LNCaP clone FGC (cell line): ENCODE measurements around the gene CBX8.

Source experiments
- DNase-seq: peaks from one replicate; pipeline ENCODE4 v3.0.0-alpha.2; 2011; ENCODE audit warnings: low read depth
- H3K4me3 ChIP-seq: 2 replicates; pipeline ENCODE4 v1.5.1; 2011; ENCODE audit warnings: mild to moderate bottlenecking, low read depth, low read length, control low read depth
- TF ChIP-seq, protein P1 (sequence below): IDR thresholded peaks from 2 replicates; pipeline ENCODE4 v1.5.1; 2012; ENCODE audit warnings: mild to moderate bottlenecking; ENCODE audit not compliant: control insufficient read depth, insufficient read depth; ENCODE audit errors: extremely low read depth

CBX8 gene

DNA sequence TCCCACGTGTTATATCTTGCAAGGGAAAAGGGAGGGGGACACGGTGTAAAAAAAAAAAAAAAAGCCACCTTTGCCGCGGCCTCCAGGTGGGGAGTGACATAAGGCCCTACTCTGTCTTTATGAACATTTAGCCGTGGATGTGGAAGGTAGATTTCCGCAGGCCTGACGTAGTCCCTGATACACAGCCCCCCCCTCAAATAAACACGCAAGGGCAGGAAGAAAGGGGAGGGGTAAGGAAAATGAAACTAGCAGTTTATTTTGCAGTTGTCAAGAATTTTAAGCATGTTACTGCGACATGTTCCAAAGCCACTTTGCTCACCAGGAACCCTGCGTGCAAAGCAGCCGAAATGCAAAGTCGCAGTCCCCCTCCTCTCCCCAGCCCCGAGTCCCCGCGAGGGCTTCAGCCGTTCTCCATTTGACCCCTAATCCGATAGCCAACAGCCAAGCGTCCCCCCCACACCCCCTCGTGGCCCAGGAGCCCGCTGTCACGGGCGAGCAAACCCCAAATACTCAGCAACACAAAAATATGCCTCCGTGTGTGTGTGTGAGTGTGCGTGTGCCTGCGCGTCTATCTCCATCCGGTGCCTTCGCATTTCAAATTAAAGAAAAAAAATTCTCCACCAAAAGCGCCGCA, 41.1 kb upstream of the CBX8 start:
- TF ChIP-seq, protein P1, sequence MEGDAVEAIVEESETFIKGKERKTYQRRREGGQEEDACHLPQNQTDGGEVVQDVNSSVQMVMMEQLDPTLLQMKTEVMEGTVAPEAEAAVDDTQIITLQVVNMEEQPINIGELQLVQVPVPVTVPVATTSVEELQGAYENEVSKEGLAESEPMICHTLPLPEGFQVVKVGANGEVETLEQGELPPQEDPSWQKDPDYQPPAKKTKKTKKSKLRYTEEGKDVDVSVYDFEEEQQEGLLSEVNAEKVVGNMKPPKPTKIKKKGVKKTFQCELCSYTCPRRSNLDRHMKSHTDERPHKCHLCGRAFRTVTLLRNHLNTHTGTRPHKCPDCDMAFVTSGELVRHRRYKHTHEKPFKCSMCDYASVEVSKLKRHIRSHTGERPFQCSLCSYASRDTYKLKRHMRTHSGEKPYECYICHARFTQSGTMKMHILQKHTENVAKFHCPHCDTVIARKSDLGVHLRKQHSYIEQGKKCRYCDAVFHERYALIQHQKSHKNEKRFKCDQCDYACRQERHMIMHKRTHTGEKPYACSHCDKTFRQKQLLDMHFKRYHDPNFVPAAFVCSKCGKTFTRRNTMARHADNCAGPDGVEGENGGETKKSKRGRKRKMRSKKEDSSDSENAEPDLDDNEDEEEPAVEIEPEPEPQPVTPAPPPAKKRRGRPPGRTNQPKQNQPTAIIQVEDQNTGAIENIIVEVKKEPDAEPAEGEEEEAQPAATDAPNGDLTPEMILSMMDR = no peak
- DNase-seq = no peak
- peak overlapping the region; percentile 94 for H3K4me3 ChIP-seq

DNA sequence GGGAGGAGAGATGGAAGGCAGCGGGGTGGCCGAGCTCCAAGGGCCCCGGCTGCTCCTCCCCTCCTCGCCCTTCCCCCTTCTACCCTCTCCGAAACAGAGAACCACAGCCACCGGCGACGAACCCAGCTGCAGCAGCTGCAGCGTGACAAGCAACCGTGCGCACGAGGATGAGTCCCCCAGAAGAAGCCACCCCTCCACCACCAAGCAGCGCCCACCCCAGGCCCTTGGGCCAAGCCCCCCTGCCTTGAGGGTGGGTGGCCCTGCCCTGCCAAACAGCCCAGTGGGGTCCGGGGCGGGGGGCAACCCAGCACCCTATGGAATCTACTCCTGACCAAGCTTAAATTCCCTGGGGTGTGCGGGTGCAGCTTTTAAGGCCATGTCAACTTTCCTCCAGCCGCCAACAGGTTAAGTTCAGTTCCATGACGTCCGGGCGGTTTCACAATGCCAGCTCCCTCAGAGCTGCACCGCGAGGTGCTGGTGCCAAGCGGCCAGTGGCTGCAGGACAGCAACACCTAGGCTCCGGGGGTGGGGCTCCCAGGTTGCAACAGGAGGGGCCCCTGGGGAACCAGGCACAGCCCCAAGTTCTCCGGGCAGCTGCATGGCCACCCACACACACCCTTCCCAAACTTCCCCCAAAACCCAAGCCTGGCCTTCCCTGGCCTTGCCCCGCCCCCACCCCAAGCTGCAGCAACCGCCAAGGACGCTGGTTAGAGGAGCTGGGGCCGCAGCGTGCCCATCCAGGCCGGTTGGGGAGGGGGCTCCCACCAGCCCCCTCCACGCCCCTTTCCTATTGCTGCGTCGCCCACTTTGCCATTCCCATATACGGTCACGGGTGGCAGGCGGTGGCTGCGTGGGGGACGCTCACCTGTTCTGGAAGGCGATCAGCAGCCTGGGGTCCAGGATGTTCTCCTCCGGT, 40.4 kb upstream of the CBX8 start:
- DNase-seq = peak; percentile 84
- TF ChIP-seq, protein P1 = 0 out of 2 replicates have a peak, but pooled peaks have one; percentile 7
- H3K4me3 ChIP-seq = peak overlapping the region; percentile 94

DNA sequence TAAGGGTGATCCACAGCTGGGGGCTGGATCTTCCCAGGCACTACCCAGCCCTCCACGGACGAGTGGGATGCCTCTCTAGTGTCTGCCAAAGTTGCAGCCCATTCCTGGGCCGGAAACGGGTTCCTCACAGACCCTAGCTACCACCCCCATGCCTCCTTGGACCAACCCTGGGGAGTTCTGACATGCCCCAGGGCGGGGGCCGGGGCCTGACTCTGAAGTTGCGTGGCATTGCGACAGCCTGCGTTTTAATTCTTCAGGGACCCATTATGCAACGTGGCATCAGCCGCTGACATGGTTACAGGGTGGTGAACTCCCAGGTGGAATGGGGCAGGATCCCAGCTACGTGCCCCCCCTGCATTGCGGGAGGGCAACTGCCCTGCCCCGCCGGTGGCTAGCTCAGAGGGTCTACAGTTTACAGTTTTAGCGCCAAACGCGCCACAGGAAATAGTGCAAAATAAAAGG, 39.7 kb upstream of the CBX8 start:
- DNase-seq = no peak
- H3K4me3 ChIP-seq = peak overlapping the region; percentile 94
- TF ChIP-seq, protein P1 = no peak

DNA sequence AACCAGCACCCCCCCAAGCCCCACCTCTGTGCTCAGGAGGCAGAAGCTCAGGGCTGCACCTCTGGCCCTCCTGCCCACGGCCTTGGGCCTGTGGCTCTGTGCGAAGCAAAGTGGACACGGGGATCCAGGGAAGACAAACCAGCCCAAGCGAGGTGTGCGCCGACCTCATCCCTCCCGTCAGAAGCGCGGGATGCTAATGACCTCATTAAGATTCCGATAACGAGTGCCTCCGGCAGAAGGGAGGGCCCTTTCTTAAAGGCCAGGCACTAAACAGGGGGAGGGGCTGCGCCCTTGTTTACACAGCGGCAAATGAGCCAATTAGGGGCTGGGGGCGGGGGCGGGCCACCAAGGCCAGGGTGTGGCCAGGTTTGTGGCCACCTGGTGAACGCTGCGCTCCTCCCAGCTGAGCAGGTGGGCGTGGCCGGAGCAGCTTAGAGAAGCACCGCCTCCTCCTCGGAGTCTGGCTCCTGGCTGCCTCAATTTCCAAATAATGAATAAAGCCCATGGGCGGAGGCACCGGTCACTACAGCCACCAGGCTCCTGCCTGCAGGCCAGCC, 39.2 kb upstream of the CBX8 start:
- peak overlapping the region; percentile 94 for H3K4me3 ChIP-seq
- TF ChIP-seq, protein P1 = no peak
- peak; percentile 97 for DNase-seq

DNA sequence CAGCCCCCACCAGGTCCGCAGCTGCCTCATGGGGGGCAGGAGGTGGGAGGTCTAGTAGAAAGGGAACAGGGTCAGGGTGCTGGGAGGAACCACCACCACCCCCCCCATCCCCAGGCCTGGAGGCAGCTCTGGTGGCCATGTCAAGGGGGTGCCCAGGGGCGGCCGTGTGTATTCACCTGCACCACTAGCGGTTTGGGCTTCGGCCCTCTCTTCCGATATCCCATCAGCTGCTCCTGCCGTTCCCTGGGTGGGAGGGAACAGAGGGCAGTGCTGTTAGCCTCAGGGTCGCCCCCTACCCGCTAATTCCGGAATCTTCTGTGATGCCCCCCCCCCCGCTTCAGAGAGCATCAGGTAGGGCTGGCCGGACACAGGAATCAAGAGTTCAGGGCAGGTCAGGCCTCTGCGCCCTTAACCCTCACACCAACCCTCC, 38.6 kb upstream of the CBX8 start:
- DNase-seq = no peak
- peak overlapping the region; percentile 94 for H3K4me3 ChIP-seq
- TF ChIP-seq, protein P1 = peak; percentile 40

DNA sequence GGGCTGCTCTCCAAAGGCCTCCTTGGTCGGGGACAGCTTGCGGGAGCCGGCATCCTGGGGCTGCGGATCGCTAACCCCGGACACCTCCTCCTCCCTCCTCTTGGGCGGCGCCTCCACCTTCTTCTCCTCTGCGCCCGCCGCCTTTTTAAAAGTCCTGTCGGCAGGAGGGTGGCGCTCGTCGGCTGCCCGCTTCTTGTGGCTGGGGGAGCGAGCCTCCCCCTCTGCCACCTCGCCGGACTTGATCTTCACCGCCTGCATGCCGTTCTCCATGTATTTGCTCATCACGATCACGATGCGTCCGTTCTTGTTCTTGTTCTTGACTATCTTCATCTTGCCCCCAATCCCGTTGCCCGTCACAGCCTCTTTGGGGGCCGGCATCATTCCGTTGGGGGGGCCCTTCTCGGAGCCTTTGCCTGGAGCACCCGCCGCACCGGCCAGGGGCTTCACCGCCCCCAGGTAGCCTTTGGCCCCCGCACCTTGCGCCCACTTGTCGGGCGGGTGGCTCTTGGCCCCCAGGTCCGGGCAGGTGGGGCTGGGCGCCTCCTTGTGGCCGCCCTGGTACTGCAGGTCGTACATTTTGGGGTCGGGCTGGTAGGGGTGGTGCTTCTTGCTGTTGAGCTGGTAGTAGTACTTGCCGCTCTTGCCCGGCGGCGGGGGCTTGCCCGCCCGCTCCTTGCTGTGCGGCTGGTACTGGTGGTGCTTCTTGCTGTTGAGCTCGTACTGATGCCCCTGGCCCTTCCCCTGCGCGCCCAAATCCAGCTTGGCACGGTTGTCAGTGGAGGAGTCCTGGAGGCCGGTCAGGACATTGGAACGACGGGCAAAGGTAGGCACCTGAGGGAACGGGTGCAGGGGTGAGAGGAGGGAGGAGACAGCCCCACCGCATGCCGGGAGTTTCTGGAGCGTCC, 37.9 kb upstream of the CBX8 start:
- H3K4me3 ChIP-seq = peak overlapping the region; percentile 94
- DNase-seq = no peak
- TF ChIP-seq, protein P1 = peak; percentile 72
